Activated naive CD4-positive, alpha-beta T cell treated with Interleukin-2 at 50 U/mL for 16 hours (primary cell): ENCODE results near the gene IFT122.
"Not testable (repeated sequence)": the region's sequence is repeated elsewhere in the genome, so short reads cannot be mapped to it uniquely, and the experiment has no call there.

ENCODE experiments used
- DNase-seq: peaks from one replicate; pipeline ENCODE4 v3.0.0-alpha.2; 2020

The IFT122 gene

GRCh38 chr3:129543156-129543790 lies 103.2 kb downstream of the IFT122 start, which contains the start of gene H1-8:
H1-8 (plus strand) TSS chr3:129543175; CDS start chr3:129543219, 44 bp downstream.
- DNase-seq, result no peak

- DNase-seq, result no peak
These were observed 104.0 kb downstream of the IFT122 start for GRCh38 chr3:129543999-129544398.

GRCh38 chr3:129545951-129546350 lies 105.9 kb downstream of the IFT122 start:
- not testable (repeated sequence) for DNase-seq

- no peak for DNase-seq
These were observed 107.2 kb downstream of the IFT122 start for GRCh38 chr3:129547241-129547640.

GRCh38 chr3:129548104-129548965 lies 108.3 kb downstream of the IFT122 start:
- no peak for DNase-seq

- no peak for DNase-seq
These were observed 109.2 kb downstream of the IFT122 start for GRCh38 chr3:129549006-129549800.

- no peak for DNase-seq
These were observed 109.8 kb downstream of the IFT122 start for GRCh38 chr3:129549805-129550204.

- no peak for DNase-seq
These were observed 112.4 kb downstream of the IFT122 start for GRCh38 chr3:129552287-129553050.

GRCh38 chr3:129553171-129553570 lies 113.1 kb downstream of the IFT122 start:
- DNase-seq, result no peak

GRCh38 chr3:129553719-129554118 lies 113.7 kb downstream of the IFT122 start:
- DNase-seq, result peak; percentile 8

- no peak for DNase-seq
These were observed 114.5 kb downstream of the IFT122 start for GRCh38 chr3:129554356-129555152.

GRCh38 chr3:129555153-129555550 lies 115.1 kb downstream of the IFT122 start:
- no peak for DNase-seq

- no peak for DNase-seq
These were observed 115.8 kb downstream of the IFT122 start for GRCh38 chr3:129555616-129556357.

- no peak for DNase-seq
These were observed 116.3 kb downstream of the IFT122 start for GRCh38 chr3:129556358-129556695.

- DNase-seq, result no peak
These were observed 117.0 kb downstream of the IFT122 start for GRCh38 chr3:129556890-129557547.

GRCh38 chr3:129557548-129557894 lies 117.5 kb downstream of the IFT122 start:
- DNase-seq, result no peak

GRCh38 chr3:129558081-129558771 lies 118.2 kb downstream of the IFT122 start:
- no peak for DNase-seq

- DNase-seq, result no peak
These were observed 118.9 kb downstream of the IFT122 start for GRCh38 chr3:129558772-129559564.

GRCh38 chr3:129559565-129560079 lies 119.6 kb downstream of the IFT122 start:
- no peak for DNase-seq
